ENCODE measurements around the gene SYNJ2.

SYNJ2 gene

GRCh38 chr6:158061709-158062461 is 80.2 kb downstream of the SYNJ2 start:
- no peak for DNase-seq

GRCh38 chr6:158063736-158064135 is 82.1 kb downstream of the SYNJ2 start:
- no peak for DNase-seq

GRCh38 chr6:158064725-158065251 is 83.1 kb downstream of the SYNJ2 start:
- DNase-seq = no peak

GRCh38 chr6:158066136-158066781 is 84.6 kb downstream of the SYNJ2 start:
- DNase-seq = no peak

- DNase-seq = no peak
Observed at GRCh38 chr6:158067436-158068015, 85.9 kb downstream of the SYNJ2 start.

- no peak for DNase-seq
Observed at GRCh38 chr6:158068156-158068892, 86.7 kb downstream of the SYNJ2 start.

- no peak for DNase-seq
Observed at GRCh38 chr6:158068893-158069799, 87.5 kb downstream of the SYNJ2 start.

GRCh38 chr6:158069800-158070195 is 88.1 kb downstream of the SYNJ2 start:
- no peak for DNase-seq

- no peak for DNase-seq
Observed at GRCh38 chr6:158070513-158070912, 88.8 kb downstream of the SYNJ2 start.

- no peak for DNase-seq
Observed at GRCh38 chr6:158071121-158072082, 89.7 kb downstream of the SYNJ2 start.

- peak; percentile 73 to 78 for DNase-seq
Observed at GRCh38 chr6:158072083-158072721, 90.5 kb downstream of the SYNJ2 start.

GRCh38 chr6:158073776-158074175 is 92.1 kb downstream of the SYNJ2 start:
- DNase-seq = no peak

- DNase-seq = no peak
Observed at GRCh38 chr6:158076548-158076947, 94.9 kb downstream of the SYNJ2 start.

- no peak for DNase-seq
Observed at GRCh38 chr6:158077676-158078075, 96.0 kb downstream of the SYNJ2 start.

- DNase-seq = no peak
Observed at GRCh38 chr6:158078320-158078719, 96.7 kb downstream of the SYNJ2 start.

- no peak for DNase-seq
Observed at GRCh38 chr6:158080849-158081656, 99.4 kb downstream of the SYNJ2 start.

- peak; percentile 75 to 87 for DNase-seq
Observed at GRCh38 chr6:158081657-158081935, 99.9 kb downstream of the SYNJ2 start.

- DNase-seq = no peak
Observed at GRCh38 chr6:158083455-158084325, 102.0 kb downstream of the SYNJ2 start.

All from inflammatory macrophage (primary cell).